Measurements from ENCODE around the gene EPB41.

DNA sequence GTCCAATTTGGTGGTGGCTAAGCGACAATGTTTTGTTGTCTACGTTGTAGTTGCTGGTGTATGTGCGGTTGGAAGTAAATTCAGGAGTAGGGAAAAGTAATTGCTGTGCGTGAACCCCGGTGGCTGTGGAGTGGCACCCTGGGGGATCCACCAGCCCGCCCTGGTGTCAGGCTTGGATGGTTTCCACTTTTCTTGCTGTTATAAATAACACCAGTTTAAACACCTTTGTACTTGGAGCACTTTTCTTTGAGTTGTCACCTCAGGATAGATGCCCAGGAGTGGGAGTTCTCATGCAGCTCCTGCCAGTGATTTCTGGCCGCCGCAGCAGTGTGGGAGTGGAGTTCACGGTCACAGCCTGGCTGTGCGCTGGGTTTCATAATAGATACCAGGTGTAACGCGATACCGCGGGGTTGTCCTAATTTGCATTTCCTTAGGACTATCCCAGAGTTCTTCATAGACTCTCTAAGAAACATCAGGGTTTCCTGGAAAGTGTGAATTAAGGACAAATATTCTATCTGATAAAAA, 222.1 kb downstream of the EPB41 start:
- TF ChIP-seq, protein P1, sequence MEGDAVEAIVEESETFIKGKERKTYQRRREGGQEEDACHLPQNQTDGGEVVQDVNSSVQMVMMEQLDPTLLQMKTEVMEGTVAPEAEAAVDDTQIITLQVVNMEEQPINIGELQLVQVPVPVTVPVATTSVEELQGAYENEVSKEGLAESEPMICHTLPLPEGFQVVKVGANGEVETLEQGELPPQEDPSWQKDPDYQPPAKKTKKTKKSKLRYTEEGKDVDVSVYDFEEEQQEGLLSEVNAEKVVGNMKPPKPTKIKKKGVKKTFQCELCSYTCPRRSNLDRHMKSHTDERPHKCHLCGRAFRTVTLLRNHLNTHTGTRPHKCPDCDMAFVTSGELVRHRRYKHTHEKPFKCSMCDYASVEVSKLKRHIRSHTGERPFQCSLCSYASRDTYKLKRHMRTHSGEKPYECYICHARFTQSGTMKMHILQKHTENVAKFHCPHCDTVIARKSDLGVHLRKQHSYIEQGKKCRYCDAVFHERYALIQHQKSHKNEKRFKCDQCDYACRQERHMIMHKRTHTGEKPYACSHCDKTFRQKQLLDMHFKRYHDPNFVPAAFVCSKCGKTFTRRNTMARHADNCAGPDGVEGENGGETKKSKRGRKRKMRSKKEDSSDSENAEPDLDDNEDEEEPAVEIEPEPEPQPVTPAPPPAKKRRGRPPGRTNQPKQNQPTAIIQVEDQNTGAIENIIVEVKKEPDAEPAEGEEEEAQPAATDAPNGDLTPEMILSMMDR (IDR thresholded peaks at IDR 0.05): no peak
- TF ChIP-seq POLR2A (IDR thresholded peaks at IDR 0.05): no peak

Data from Peyer's patch (tissue), 4 donors.